H9 (cell line): Measurements from ENCODE around the gene GAGE10. TPM values are rescaled to one million over a fixed set of nuclear protein-coding genes. Genes with fewer than 3 reads are reported as not detected.
"Not testable (repeated sequence)": the region's sequence is repeated elsewhere in the genome, so short reads cannot be mapped to it uniquely, and the experiment has no call there.

Experiments
- DNase-seq: peaks from one replicate; pipeline ENCODE4 v3.0.0-alpha.2; 2017
- H2AFZ ChIP-seq: one replicate; pipeline ENCODE4 v1.6.1; 2013; ENCODE audit warnings: mild to moderate bottlenecking, low read length, control low read depth, moderate library complexity
- H2AK5ac ChIP-seq: 2 replicates; pipeline ENCODE4 v1.6.1; 2013; ENCODE audit warnings: low read length, control low read depth, mixed read lengths; ENCODE audit not compliant: insufficient read length
- H2BK120ac ChIP-seq: one replicate; pipeline ENCODE4 v1.6.1; 2013; ENCODE audit warnings: low read depth, mild to moderate bottlenecking, low read length, control low read depth, inconsistent platforms; ENCODE audit not compliant: poor library complexity, severe bottlenecking
- H2BK12ac ChIP-seq: 2 replicates; pipeline ENCODE4 v1.6.1; 2013; ENCODE audit warnings: low read length, control low read depth, mixed read lengths, low read depth; ENCODE audit not compliant: insufficient read length
- H2BK15ac ChIP-seq: 2 replicates; pipeline ENCODE4 v1.6.1; 2013; ENCODE audit warnings: low read depth, low read length, control low read depth
- H2BK20ac ChIP-seq: one replicate; pipeline ENCODE4 v1.6.1; 2013; ENCODE audit warnings: low read depth, mild to moderate bottlenecking, low read length, control low read depth, inconsistent platforms; ENCODE audit not compliant: poor library complexity, severe bottlenecking
- H2BK5ac ChIP-seq: 2 replicates; pipeline ENCODE4 v1.6.1; 2013; ENCODE audit warnings: low read length, control low read depth, mixed read lengths; ENCODE audit not compliant: insufficient read length
- H3K14ac ChIP-seq: 2 replicates; pipeline ENCODE4 v1.6.1; 2013; ENCODE audit warnings: low read length, control low read depth; ENCODE audit not compliant: insufficient read depth
- H3K18ac ChIP-seq: 2 replicates; pipeline ENCODE4 v1.6.1; 2013; ENCODE audit warnings: low read depth, mild to moderate bottlenecking, mixed read lengths, low read length, control low read depth; ENCODE audit not compliant: insufficient read length
- H3K23ac ChIP-seq: 2 replicates; pipeline ENCODE4 v1.6.1; 2013; ENCODE audit warnings: low read length, control low read depth, mixed read lengths, low read depth; ENCODE audit not compliant: insufficient read length
- H3K23me2 ChIP-seq: 2 replicates; pipeline ENCODE4 v1.6.1; 2013; ENCODE audit warnings: low read depth, mild to moderate bottlenecking, mixed read lengths, low read length, control low read depth; ENCODE audit not compliant: insufficient read length, poor library complexity, severe bottlenecking
- H3K27ac ChIP-seq: 2 replicates; pipeline ENCODE4 v1.5.1; 2013; ENCODE audit warnings: low read length, control low read depth, mixed read lengths, low read depth; ENCODE audit not compliant: insufficient read length
- H3K27me3 ChIP-seq: 2 replicates; pipeline ENCODE4 v1.6.1; 2013; ENCODE audit warnings: low read length, control low read depth, inconsistent platforms; ENCODE audit not compliant: insufficient read depth
- H3K4ac ChIP-seq: 2 replicates; pipeline ENCODE4 v1.6.1; 2013; ENCODE audit warnings: low read depth, mild to moderate bottlenecking, control low read depth, inconsistent platforms, low read length, moderate library complexity
- H3K4me1 ChIP-seq: 2 replicates; pipeline ENCODE4 v1.6.1; 2013; ENCODE audit warnings: low read length, control low read depth, inconsistent platforms; ENCODE audit not compliant: insufficient read depth
- H3K4me2 ChIP-seq: 2 replicates; pipeline ENCODE4 v1.6.1; 2013; ENCODE audit warnings: low read length, control low read depth, mixed read lengths; ENCODE audit not compliant: insufficient read length, insufficient read depth
- H3K56ac ChIP-seq: 2 replicates; pipeline ENCODE4 v1.6.1; 2013; ENCODE audit warnings: low read depth, mild to moderate bottlenecking, mixed read lengths, low read length, control low read depth; ENCODE audit not compliant: insufficient read length
- H3K79me1 ChIP-seq: 2 replicates; pipeline ENCODE4 v1.6.1; 2013; ENCODE audit warnings: low read depth, mild to moderate bottlenecking, moderate library complexity, low read length, control low read depth, inconsistent platforms; ENCODE audit not compliant: insufficient read depth, poor library complexity, severe bottlenecking
- H3K79me2 ChIP-seq: 2 replicates; pipeline ENCODE4 v1.6.1; 2013; ENCODE audit warnings: low read length, control low read depth, inconsistent platforms; ENCODE audit not compliant: insufficient read depth
- H3K9ac ChIP-seq: 2 replicates; pipeline ENCODE4 v1.6.1; 2013; ENCODE audit warnings: low read length, control low read depth, mixed read lengths; ENCODE audit not compliant: insufficient read length; ENCODE audit errors: extremely low read depth
- H3K9me3 ChIP-seq: one replicate; pipeline ENCODE4 v1.6.1; 2013; ENCODE audit warnings: low read depth, low read length, inconsistent platforms; ENCODE audit not compliant: control insufficient read depth
- H3T11ph ChIP-seq: one replicate; pipeline ENCODE4 v1.6.1; 2013; ENCODE audit warnings: mild to moderate bottlenecking, low read length, control low read depth, inconsistent platforms
- H4K20me1 ChIP-seq: one replicate; pipeline ENCODE4 v1.6.1; 2013; ENCODE audit not compliant: control insufficient read depth, insufficient read length, insufficient read depth
- H4K5ac ChIP-seq: 2 replicates; pipeline ENCODE4 v1.6.1; 2013; ENCODE audit warnings: low read depth, mild to moderate bottlenecking, mixed read lengths, low read length, control low read depth; ENCODE audit not compliant: insufficient read length
- H4K8ac ChIP-seq: replicated peaks from 2 replicates; pipeline ENCODE4 v1.6.1; 2013; ENCODE audit warnings: low read length, control low read depth, mixed read lengths, low read depth; ENCODE audit not compliant: insufficient read length
- H4K91ac ChIP-seq: 2 replicates; pipeline ENCODE4 v1.6.1; 2013; ENCODE audit warnings: low read depth, mild to moderate bottlenecking, moderate library complexity, mixed read lengths, low read length, control low read depth; ENCODE audit not compliant: insufficient read length
- H3K27ac Mint-ChIP-seq, 3 experiments: 2 replicates in 2 of 3; 3 replicates in 1 of 3; pipeline ENCODE4 v1.8.0; 2020 to 2021; ENCODE audit warnings: mixed read lengths in 3 of 3, mild to moderate bottlenecking in 1 of 3, moderate library complexity in 1 of 3
- H3K27me3 Mint-ChIP-seq: 2 replicates; pipeline ENCODE4 v1.8.0; 2021; ENCODE audit warnings: low read depth, mild to moderate bottlenecking, moderate library complexity, mixed read lengths
- H3K36me3 Mint-ChIP-seq, 3 experiments: 2 replicates in 2 of 3; 3 replicates in 1 of 3; pipeline ENCODE4 v1.8.0; 2020 to 2021; ENCODE audit warnings: low read depth in 3 of 3, mixed read lengths in 3 of 3; ENCODE audit not compliant: insufficient read depth in 1 of 3
- H3K4me1 Mint-ChIP-seq, 2 experiments: 2 replicates each; pipeline ENCODE4 v1.8.0; 2020; ENCODE audit warnings: mixed read lengths in 2 of 2
- H3K4me3 Mint-ChIP-seq, 2 experiments: 2 replicates in 1 of 2; 3 replicates in 1 of 2; pipeline ENCODE4 v1.8.0; 2020 to 2021; ENCODE audit warnings: mild to moderate bottlenecking in 2 of 2, mixed read lengths in 2 of 2, moderate library complexity in 1 of 2
- H3K9me3 Mint-ChIP-seq, 2 experiments: 2 replicates in 1 of 2; 3 replicates in 1 of 2; pipeline ENCODE4 v1.8.0; 2020; ENCODE audit warnings: mild to moderate bottlenecking in 2 of 2, mixed read lengths in 2 of 2, moderate library complexity in 1 of 2
- WGBS: extraction: QIAGEN DNeasy Blood & Tissue Kit; methylation state at CpG from one replicate; pipeline ENCODE4 v1.1.7; 2013; ENCODE audit warnings: missing lambda C conversion rate, low lambda C conversion rate, mixed read lengths; ENCODE audit not compliant: insufficient read length; ENCODE audit errors: extremely low coverage; 5-methylcytosine and 5-hydroxymethylcytosine counted together
- total RNA-seq: library from RNA; stranded (reverse); gene quantifications from 2 replicates; pipeline ENCODE4 v1.2.1, GENCODE V29; 2021

The GAGE10 gene
- total RNA-seq, 1 experiment from 2014 or later: not detected

- WGBS: no CpG with 5 or more reads among the region's 11 CpGs
- not testable (repeated sequence) for H3K14ac ChIP-seq, H2AK5ac ChIP-seq, H2BK15ac ChIP-seq, H3K4me1 ChIP-seq, H2BK120ac ChIP-seq, H3K27me3 Mint-ChIP-seq, H3K79me1 ChIP-seq, H3K79me2 ChIP-seq, H3K27ac ChIP-seq, H3K4ac ChIP-seq, H3K4me2 ChIP-seq, H3K27me3 ChIP-seq, H3K27ac Mint-ChIP-seq, H3K9me3 ChIP-seq, H3K23me2 ChIP-seq, H4K91ac ChIP-seq, H3K23ac ChIP-seq, H2AFZ ChIP-seq, H2BK5ac ChIP-seq, H3K9ac ChIP-seq, H3K56ac ChIP-seq, H3K4me1 Mint-ChIP-seq, H4K20me1 ChIP-seq, H4K5ac ChIP-seq, H3K36me3 Mint-ChIP-seq, H3T11ph ChIP-seq, H2BK20ac ChIP-seq, H3K4me3 Mint-ChIP-seq, H3K18ac ChIP-seq, H2BK12ac ChIP-seq, H4K8ac ChIP-seq
- peak; percentile 29 for DNase-seq
- peaks cover 7 to 13% of the 10 kb centered on the region in 2 experiments for H3K9me3 Mint-ChIP-seq
These were observed 42.7 kb downstream of the GAGE10 start for GRCh38 chrX:49346150-49346549.

Other genes starting within 250 kb of the GAGE10 start
- 14.5 and 15.7 TPM in 2 replicates for gene CCDC120, start 244.6 kb upstream of the GAGE10 start, total RNA-seq
- 12.2 and 13.4 TPM in 2 replicates for gene PRAF2, start 229.6 kb upstream of the GAGE10 start, total RNA-seq
- gene WDR45, start 223.8 kb upstream of the GAGE10 start, total RNA-seq: 31.5 and 35.8 TPM in 2 replicates
- 15.8 and 17.1 TPM in 2 replicates for gene GPKOW, start 179.9 kb upstream of the GAGE10 start, total RNA-seq
- 1.3 and 1.9 TPM in 2 replicates for gene MAGIX, start 140.9 kb upstream of the GAGE10 start, total RNA-seq
- 11.7 and 12.1 TPM in 2 replicates for gene PLP2, start 131.7 kb upstream of the GAGE10 start, total RNA-seq
- gene PRICKLE3, start 117.3 kb upstream of the GAGE10 start, total RNA-seq: 9.7 and 12.2 TPM in 2 replicates
- gene SYP, start 103.5 kb upstream of the GAGE10 start, total RNA-seq: 1.8 and 2.1 TPM in 2 replicates
- gene CACNA1F, start 70.3 kb upstream of the GAGE10 start, total RNA-seq: 0.94 and 1.4 TPM in 2 replicates
- 12.1 and 12.2 TPM in 2 replicates for gene CCDC22, start 68.2 kb upstream of the GAGE10 start, total RNA-seq
- 0.68 and 0.81 TPM in 2 replicates for gene FOXP3, start 38.9 kb upstream of the GAGE10 start, total RNA-seq
- 6.9 and 7.3 TPM in 2 replicates for gene PPP1R3F, start 33.9 kb upstream of the GAGE10 start, total RNA-seq
- not detected in 2 replicates for gene GAGE12J, start 18.4 kb downstream of the GAGE10 start, total RNA-seq
- not detected in 2 replicates for gene GAGE13, start 27.9 kb downstream of the GAGE10 start, total RNA-seq
- not detected in 2 replicates for gene GAGE12C, start 228.5 kb downstream of the GAGE10 start, total RNA-seq
- gene GAGE12D, start 238.1 kb downstream of the GAGE10 start, total RNA-seq: not detected in 2 replicates
- gene GAGE12E, start 247.6 kb downstream of the GAGE10 start, total RNA-seq: not detected in 2 replicates